NOMO-1 treated with dmso at 0.1 percent for 144 hours (cell line): ENCODE measurements around the gene GARRE1.
"Not testable (repeated sequence)": the region's sequence is repeated elsewhere in the genome, so short reads cannot be mapped to it uniquely, and the experiment has no call there.

Experiments used
- DNase-seq: peaks from one replicate; lab custom pipeline; 2025; ENCODE audit not compliant: unreplicated experiment; lab: John Stamatoyannopoulos, UW

The GARRE1 gene

GRCh38 chr19:34256835-34257558 is 2.6 kb downstream of the GARRE1 start:
- no peak for DNase-seq

GRCh38 chr19:34257559-34257924 is 3.2 kb downstream of the GARRE1 start:
- DNase-seq = no peak

- no peak for DNase-seq
Observed at GRCh38 chr19:34259367-34260095, 5.2 kb downstream of the GARRE1 start.

- no peak for DNase-seq
Observed at GRCh38 chr19:34260771-34261173, 6.4 kb downstream of the GARRE1 start.

- DNase-seq = no peak
Observed at GRCh38 chr19:34261334-34262109, 7.2 kb downstream of the GARRE1 start.

- no peak for DNase-seq
Observed at GRCh38 chr19:34263745-34264237, 9.4 kb downstream of the GARRE1 start.

DNA sequence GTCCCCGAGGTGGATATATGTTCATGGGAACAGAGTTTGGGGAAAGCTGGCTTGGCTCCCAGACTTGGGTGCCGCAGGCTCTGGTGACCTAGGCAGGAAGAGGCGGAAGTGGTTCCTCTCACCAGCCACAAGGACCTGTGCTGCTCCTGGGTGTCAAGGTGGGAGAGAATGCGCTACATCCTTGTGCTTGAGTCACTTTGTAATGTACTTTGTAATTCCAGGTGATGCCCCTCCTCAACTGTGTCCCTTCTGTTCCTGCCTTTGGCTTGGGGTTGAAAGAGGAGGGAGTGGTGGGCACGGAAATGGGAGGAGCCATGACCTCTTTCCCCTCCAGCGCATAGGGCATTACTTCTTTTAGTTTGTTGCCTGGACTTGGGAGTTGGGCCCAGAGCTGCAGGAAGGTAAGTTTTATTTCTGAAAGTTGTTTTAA is 10.9 kb downstream of the GARRE1 start:
- DNase-seq = no peak

GRCh38 chr19:34269081-34269480 is 14.7 kb downstream of the GARRE1 start:
- no peak for DNase-seq

DNA sequence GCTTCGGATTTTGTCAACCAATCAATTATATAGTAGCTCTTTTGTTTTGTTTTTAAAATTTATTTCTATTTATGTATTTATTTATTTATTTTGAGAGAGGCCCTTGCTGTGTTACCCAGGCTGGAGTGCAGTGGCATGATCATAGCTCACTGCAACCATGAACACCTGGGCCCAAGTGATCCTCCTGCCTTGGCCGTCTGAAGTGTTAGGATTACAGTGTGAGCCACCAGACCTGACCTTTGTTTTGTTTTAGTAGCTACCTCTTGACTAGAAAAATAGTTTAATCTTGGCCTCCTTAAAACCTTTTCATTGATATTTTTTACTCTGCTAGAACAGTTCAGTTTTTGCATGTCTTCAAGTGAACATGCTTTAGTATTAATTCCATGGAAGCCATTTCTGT is 15.1 kb downstream of the GARRE1 start:
- no peak for DNase-seq

GRCh38 chr19:34269968-34270621 is 15.7 kb downstream of the GARRE1 start:
- DNase-seq = peak; percentile 81

GRCh38 chr19:34273121-34273520 is 18.8 kb downstream of the GARRE1 start:
- no peak for DNase-seq

DNA sequence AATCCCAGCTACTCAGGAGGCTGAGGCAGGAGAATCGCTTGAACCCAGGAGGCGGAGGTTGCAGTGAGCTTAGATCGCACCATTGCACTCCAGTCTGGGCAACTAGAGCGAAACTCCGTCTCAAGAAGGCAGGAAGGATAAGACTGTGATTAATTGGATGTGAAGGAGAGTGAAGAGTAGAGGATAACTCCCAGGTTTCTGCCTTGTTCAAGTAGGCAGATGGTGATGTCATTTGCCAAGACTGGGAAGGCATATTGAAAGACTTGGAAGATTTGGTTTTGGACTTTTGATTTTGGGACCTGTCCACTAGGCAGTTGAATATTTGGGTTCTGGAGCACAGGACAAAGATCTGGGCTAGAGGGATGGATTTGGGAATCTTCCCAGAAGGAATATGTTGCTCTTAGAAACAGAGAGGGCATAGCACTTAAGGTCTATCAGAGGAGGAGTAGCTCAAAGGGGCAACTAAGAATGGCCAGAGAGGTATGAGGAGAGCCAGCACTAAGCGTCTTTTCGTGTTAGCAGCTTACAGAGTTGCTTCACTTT is 20.0 kb downstream of the GARRE1 start:
- DNase-seq = no peak

DNA sequence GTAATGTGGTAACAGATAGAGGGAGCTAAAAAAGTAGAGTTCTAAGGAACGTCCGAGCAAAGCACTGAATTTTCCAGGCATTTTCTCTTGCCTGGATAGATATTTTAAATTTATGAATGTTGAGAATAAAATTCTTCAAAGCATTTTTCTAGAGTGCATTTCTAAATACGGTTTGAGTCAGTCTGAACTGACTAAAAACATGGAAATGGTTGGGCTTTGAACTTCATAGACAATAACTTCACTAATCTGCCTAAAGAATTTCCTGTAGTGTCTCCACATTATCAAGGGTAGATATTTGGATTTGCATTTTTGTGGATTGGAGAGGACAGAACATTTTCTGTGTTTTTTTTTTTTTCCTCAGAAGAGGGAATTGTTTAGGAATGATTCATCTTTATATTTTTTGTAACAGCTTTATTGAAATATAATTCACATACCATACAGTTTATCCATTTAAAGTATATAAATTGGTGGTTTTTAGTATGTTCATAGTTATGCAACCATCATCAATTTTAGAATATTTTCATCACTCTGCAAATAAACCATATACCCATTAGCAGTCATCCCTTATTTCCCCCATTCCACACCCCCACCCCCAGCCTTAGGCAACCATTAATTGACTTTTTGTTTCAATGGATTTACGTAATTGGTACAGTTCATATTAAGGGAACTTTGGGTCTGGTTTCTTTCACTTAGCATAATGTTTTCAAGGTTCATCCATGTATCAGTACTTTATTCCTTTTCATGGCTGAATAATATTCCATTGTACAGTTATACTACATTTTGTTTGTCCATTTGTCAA is 20.7 kb downstream of the GARRE1 start:
- no peak for DNase-seq

DNA sequence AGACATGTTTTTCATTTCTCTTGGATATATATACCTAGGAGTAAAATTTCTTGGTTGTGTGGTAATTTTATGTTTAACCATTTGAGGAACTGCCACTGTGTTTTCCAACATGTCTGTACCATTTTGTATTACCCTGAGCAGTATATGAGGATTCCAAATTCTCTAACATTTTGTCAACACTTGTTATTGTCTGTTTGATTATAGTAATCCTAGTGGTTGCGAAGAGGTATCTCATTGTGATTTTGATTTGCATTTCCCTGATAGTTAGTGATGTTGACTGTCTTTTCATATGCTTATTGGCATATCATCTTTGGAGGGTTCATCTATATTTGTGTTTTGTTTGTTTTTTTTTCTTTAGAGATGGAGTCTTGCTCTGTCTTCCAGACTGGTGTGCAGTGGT is 21.4 kb downstream of the GARRE1 start:
- no peak for DNase-seq

- DNase-seq = no peak
Observed at GRCh38 chr19:34276614-34277013, 22.3 kb downstream of the GARRE1 start.

GRCh38 chr19:34277244-34277643 is 22.9 kb downstream of the GARRE1 start:
- no peak for DNase-seq

DNA sequence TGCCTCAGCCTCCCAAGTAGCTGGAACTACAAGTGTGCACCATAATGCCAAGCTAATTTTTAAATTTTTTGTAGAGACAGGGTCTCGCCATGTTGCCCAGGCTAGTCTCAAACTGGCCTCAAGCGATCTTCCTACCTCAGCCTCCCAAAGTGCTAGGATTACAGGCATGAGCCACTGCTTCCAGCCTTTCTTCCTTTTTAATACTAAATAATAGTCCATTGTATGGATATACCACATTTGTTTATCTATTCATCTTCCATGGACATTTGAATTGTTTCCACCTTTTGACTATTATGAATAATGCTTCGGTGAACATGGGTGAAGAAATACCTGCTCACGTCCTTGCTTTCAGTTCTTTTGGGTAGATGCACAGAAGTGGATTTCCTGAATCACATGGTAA is 24.4 kb downstream of the GARRE1 start:
- no peak for DNase-seq

GRCh38 chr19:34281444-34281843 is 27.1 kb downstream of the GARRE1 start:
- not testable (repeated sequence) for DNase-seq

DNA sequence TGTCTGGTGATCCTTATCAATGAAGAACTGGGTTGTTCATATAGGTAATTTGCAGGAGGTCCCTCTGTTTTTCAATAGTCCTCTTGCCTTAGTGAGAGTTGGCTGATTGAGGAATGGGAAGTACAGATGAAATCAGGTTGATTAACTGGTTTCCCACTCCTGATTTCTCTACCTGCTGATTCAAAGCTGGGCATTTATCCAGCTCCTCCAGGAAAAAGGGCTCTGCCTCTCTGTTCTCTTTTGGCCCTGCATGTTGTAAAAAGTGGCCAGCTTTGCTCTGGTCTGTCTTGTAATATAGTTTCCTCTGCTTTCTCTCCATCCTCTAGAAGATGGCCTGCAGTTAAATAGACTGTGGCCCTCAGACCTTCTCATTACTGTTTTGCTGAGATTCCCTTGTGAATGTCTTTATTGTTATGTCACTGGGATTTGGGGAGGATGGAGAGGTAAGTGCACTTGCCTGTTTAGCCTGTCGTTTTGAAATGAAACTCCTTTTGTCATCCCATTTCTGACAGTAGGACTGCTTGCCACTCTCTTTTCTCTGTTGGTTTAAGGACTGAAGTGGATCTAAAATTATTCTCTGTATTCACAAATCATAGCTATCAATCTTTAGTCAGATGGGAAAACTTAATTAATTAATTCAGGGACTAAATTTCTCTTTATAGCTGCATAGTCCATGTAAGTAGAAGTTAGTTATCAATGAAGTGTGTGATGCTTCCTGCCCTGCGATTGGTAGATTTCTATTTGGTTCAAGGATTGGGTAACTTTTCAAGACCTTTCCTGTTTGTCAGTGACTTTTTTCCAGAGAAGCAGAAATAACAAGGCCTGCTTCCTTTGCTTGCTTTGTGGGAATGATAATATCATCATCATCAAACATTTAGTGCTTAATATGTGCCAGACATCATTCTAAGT is 28.5 kb downstream of the GARRE1 start:
- DNase-seq = no peak
